GM19452 (cell line): Measurements from ENCODE around the gene CEP97.

Source experiments
- ATAC-seq: cut with Tn5 transposase; IDR thresholded peaks from one replicate; pipeline ENCODE4 v1.9.1; 2021; ENCODE audit not compliant: unreplicated experiment

The CEP97 gene

DNA sequence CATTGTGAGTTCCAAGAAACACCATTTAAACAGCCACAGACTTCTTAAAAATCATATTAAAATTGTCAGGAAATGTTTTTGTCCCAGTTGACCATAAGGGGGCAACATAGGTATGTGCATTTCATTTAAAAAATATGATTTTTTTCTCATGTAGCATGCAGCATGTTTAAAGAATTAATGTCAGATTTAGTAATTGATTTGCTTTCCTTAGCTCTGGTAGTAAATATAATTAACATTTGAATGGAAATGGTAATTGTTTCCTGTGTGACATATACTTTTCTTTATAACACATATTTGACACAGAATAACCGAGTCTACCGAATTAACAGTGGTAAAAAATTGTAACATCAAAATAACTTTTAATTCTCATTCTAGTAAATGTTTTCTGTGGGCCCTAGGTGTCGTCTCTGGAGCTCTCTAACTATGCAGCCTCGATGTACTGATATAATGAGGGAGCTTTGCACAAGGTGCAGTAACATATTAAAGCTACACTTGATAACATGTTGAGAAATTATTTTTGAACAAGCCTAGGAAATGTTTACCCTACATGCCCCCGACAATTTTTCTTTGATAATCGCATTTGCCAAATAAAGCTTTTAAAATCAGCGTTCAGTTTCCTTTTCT is 89.5 kb downstream of the CEP97 start:
- ATAC-seq: no peak

DNA sequence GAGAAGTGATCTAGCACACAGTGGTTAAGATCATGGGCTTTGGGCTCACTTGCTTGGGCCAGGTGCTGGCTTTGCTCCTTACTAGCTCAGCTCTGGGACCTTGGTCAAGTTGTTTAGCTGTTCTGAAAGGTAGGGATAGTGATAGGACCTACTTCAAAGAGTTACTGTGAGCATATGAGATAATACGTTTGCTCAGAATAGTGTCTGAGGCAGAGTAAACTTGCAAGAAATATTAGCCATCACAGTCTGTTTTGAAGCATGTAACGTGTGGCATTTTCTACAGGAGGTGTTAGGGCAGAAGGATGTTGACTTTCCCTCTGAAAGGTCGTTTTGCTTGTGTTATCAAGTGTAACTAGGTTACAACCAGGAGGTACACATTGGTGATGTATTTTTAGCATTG is 90.4 kb downstream of the CEP97 start:
- ATAC-seq: no peak

GRCh38 chr3:101816215-101817149 is 92.1 kb downstream of the CEP97 start:
- no peak for ATAC-seq

GRCh38 chr3:101817992-101818391 is 93.6 kb downstream of the CEP97 start:
- no peak for ATAC-seq

- peak; percentile 52 for ATAC-seq
Observed at GRCh38 chr3:101819649-101820206, 95.3 kb downstream of the CEP97 start.
